IMR-90 (cell line): ENCODE results near the gene ATP13A5. TPM values are rescaled to one million over a fixed set of nuclear protein-coding genes. Genes with fewer than 3 reads are reported as not detected.

Source experiments
- ATAC-seq: fragments of 200-7000 bp; cut with Tn5 transposase; 2 replicates; pipeline ENCODE4 v1.9.1; 2020; ENCODE audit warnings: low read depth, mild to moderate bottlenecking, moderate library complexity
- BruUV-seq: library from RNA; stranded (reverse); fragments of 400-500 nt; replicated peaks from 2 replicates; lab custom pipeline; 2021; lab: Mats Ljungman, UMichigan
- CTCF ChIA-PET: fragments of 300-600 bp; formaldehyde crosslinking; extraction: SDS; loops from one replicate; lab custom pipeline; 2021; ENCODE audit warnings: antibody characterized with exemption; lab: Yijun Ruan, JAX
- POLR2A ChIA-PET: fragments of 300-600 bp; sonication (Branson Sonifier 250); formaldehyde crosslinking; loops from one replicate; lab custom pipeline; 2022; ENCODE audit warnings: antibody characterized with exemption; ENCODE audit not compliant: unreplicated experiment; lab: Charles Lee
- DNase-seq: peaks from one replicate; pipeline ENCODE4 v3.0.0; 2013
- H2AFZ ChIP-seq: replicated peaks from 2 replicates; pipeline ENCODE3; 2013; ENCODE audit warnings: low read length, mild to moderate bottlenecking; ENCODE audit not compliant: poor library complexity
- H2AK5ac ChIP-seq: 2 replicates; pipeline ENCODE4 v1.6.1; 2013; ENCODE audit warnings: low read depth, low read length, inconsistent platforms
- H2AK9ac ChIP-seq: replicated peaks from 2 replicates; pipeline ENCODE3; 2013; ENCODE audit warnings: mild to moderate bottlenecking, low read depth, low read length, moderate library complexity; ENCODE audit not compliant: poor library complexity
- H2BK120ac ChIP-seq: 2 replicates; pipeline ENCODE4 v1.6.1; 2013; ENCODE audit warnings: low read depth, low read length, inconsistent platforms
- H2BK15ac ChIP-seq: 3 replicates; pipeline ENCODE4 v1.6.1; 2013; ENCODE audit warnings: low read depth, low read length, inconsistent platforms
- H2BK20ac ChIP-seq: 2 replicates; pipeline ENCODE4 v1.6.1; 2013; ENCODE audit warnings: low read depth, mild to moderate bottlenecking, inconsistent platforms, low read length, moderate library complexity
- H2BK5ac ChIP-seq: 2 replicates; pipeline ENCODE4 v1.6.1; 2013; ENCODE audit warnings: mild to moderate bottlenecking, low read depth, low read length, inconsistent platforms; ENCODE audit not compliant: poor library complexity, severe bottlenecking
- H3K14ac ChIP-seq: replicated peaks from 2 replicates; pipeline ENCODE4 v1.6.1; 2013; ENCODE audit warnings: low read depth, low read length, inconsistent platforms
- H3K18ac ChIP-seq: 2 replicates; pipeline ENCODE4 v1.6.1; 2013; ENCODE audit warnings: low read depth, low read length, control low read depth
- H3K23ac ChIP-seq: 2 replicates; pipeline ENCODE4 v1.6.1; 2013; ENCODE audit warnings: low read depth, low read length, inconsistent platforms
- H3K27ac ChIP-seq: 2 replicates; pipeline ENCODE4 v1.5.1; 2013; ENCODE audit warnings: mild to moderate bottlenecking, control low read depth, low read length; ENCODE audit not compliant: insufficient read depth
- H3K27me3 ChIP-seq: 2 replicates; pipeline ENCODE4 v1.6.1; 2013; ENCODE audit warnings: low read length; ENCODE audit not compliant: control insufficient read depth, insufficient read depth
- H3K36me3 ChIP-seq: 2 replicates; pipeline ENCODE4 v1.6.1; 2013; ENCODE audit warnings: low read length, mixed read lengths; ENCODE audit not compliant: control insufficient read depth, insufficient read depth
- H3K4ac ChIP-seq: 2 replicates; pipeline ENCODE4 v1.6.1; 2013; ENCODE audit warnings: low read depth, low read length, inconsistent platforms
- H3K4me1 ChIP-seq: 2 replicates; pipeline ENCODE4 v1.6.1; 2013; ENCODE audit warnings: low read length, mixed read lengths; ENCODE audit not compliant: control insufficient read depth, insufficient read depth
- H3K4me2 ChIP-seq: 2 replicates; pipeline ENCODE4 v1.6.1; 2013; ENCODE audit warnings: low read depth, mild to moderate bottlenecking, control low read depth, low read length, moderate library complexity
- H3K4me3 ChIP-seq: 2 replicates; pipeline ENCODE4 v1.5.1; 2013; ENCODE audit warnings: low read depth, mild to moderate bottlenecking, control low read depth, low read length, moderate library complexity; ENCODE audit not compliant: insufficient read depth
- H3K56ac ChIP-seq: 2 replicates; pipeline ENCODE4 v1.6.1; 2013; ENCODE audit warnings: low read length, inconsistent platforms; ENCODE audit not compliant: insufficient read depth; ENCODE audit errors: extremely low read depth
- H3K79me1 ChIP-seq, 2 experiments: 2 replicates each; pipeline ENCODE4 v1.6.1; 2013; ENCODE audit warnings: low read length in 2 of 2, inconsistent platforms in 1 of 2, low read depth in 1 of 2
- H3K9ac ChIP-seq: 2 replicates; pipeline ENCODE4 v1.6.1; 2013; ENCODE audit warnings: low read depth, low read length, control low read depth
- H3K9me1 ChIP-seq: 2 replicates; pipeline ENCODE4 v1.6.1; 2013; ENCODE audit warnings: low read length, inconsistent platforms; ENCODE audit not compliant: insufficient read depth
- H3K9me3 ChIP-seq: 2 replicates; pipeline ENCODE4 v1.6.1; 2013; ENCODE audit warnings: low read length; ENCODE audit not compliant: control insufficient read depth, insufficient read depth
- H4K20me1 ChIP-seq: 2 replicates; pipeline ENCODE4 v1.6.1; 2013; ENCODE audit warnings: low read length, inconsistent platforms; ENCODE audit not compliant: insufficient read depth
- H4K5ac ChIP-seq: 2 replicates; pipeline ENCODE4 v1.6.1; 2013; ENCODE audit warnings: mild to moderate bottlenecking, low read depth, low read length, control low read depth
- H4K8ac ChIP-seq, 2 experiments: 2 replicates each; pipeline ENCODE4 v1.6.1; 2013; ENCODE audit warnings: low read depth in 2 of 2, low read length in 2 of 2, control low read depth in 1 of 2, inconsistent platforms in 1 of 2
- H4K91ac ChIP-seq: 2 replicates; pipeline ENCODE4 v1.6.1; 2013; ENCODE audit warnings: low read depth, low read length, inconsistent platforms; ENCODE audit not compliant: insufficient read depth
- CHD1 ChIP-seq: IDR thresholded peaks from 2 replicates; pipeline ENCODE4 v1.6.1; 2012; ENCODE audit warnings: low read depth, low read length, improper control_type of control experiment
- MXI1 ChIP-seq: IDR thresholded peaks from 2 replicates; pipeline ENCODE4 v1.6.1; 2012; ENCODE audit warnings: low read depth, mild to moderate bottlenecking, low read length, moderate library complexity, borderline replicate concordance
- POLR2A ChIP-seq: IDR thresholded peaks from 2 replicates; pipeline ENCODE4 v1.6.1; 2012; ENCODE audit warnings: mild to moderate bottlenecking, low read depth, low read length
- RFX5 ChIP-seq: IDR thresholded peaks from 2 replicates; pipeline ENCODE4 v1.8.0; 2012; ENCODE audit warnings: low read depth, mild to moderate bottlenecking, low read length, moderate library complexity
- WGBS, 2 experiments: methylation state at CpG; one replicate each; pipeline versions ENCODE4 v1.1.5 to v1.1.7; 2013; ENCODE audit warnings: missing lambda C conversion rate in 2 of 2; ENCODE audit not compliant: insufficient read length in 1 of 2; ENCODE audit errors: extremely low coverage in 2 of 2; 5-methylcytosine and 5-hydroxymethylcytosine counted together
- dilution Hi-C: fragments of 300-500 bp; cut with HindIII; formaldehyde crosslinking; loops from one replicate; pipeline ENCODE4 v1.14.3; 2018; ENCODE audit warnings: low sequenced_read_pairs; ENCODE audit not compliant: unreplicated experiment
- in situ Hi-C: fragments of 300-500 bp; cut with MboI; formaldehyde crosslinking; loops from 3 replicates; pipeline ENCODE4 v1.14.3; 2019; ENCODE audit warnings: low sequenced_read_pairs, inconsistent platforms, mixed read lengths
- intact Hi-C: fragments of 100-400 bp; cut with micrococcal nuclease; formaldehyde crosslinking; loops from 2 replicates; pipeline ENCODE4 v1.10.0; 2022
- polyA plus RNA-seq, 3 experiments: library from polyadenylated mRNA; depleted of rRNA; stranded (reverse); fragments of >200 nt; gene quantifications; 2 replicates each; pipeline ENCODE4 v1.2.3, GENCODE V29; 2012; ENCODE audit warnings: low replicate concordance in 1 of 3
- total RNA-seq: library from RNA; depleted of rRNA; stranded (reverse); fragments of >200 nt; gene quantifications from 2 replicates; pipeline ENCODE4 v1.2.3, GENCODE V29; 2012

ATP13A5 gene
- total and polyA plus RNA-seq, 2 of the 4 experiments (the other 2 are of a cell fraction): not detected

DNA sequence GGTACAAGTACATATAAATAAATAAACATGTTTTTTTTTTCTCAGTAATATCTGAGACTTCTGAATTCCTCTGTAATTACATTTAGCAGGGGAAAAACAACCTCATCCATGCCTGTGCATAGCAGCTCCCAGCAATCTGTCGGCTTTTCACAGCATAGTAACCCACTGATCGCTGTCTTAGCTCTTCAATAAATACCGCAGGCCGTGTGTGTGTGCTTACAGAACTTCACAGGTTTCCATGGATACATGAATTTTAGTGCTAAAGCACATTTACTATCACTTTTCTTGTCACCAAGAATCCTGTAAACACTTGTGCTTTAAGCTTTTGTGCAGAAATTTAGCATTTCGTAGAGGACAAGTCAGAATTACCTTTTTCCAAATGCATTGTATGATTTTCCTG, 141.5 kb downstream of the ATP13A5 start:
- Histone ChIP-seq H3K9me3 (no peaks in the 10 kb centered on the region), H3K9me1 (no peaks in the 10 kb centered on the region), H2BK20ac (no peak overlapping the region), H3K36me3 (no peaks in the 10 kb centered on the region), H4K8ac (no peak overlapping the region), H3K4me3 (no peak overlapping the region), H2BK15ac (no peak overlapping the region), H3K4me2 (no peak overlapping the region), H3K27ac (no peak overlapping the region), H3K4me1 (no peaks in the 10 kb centered on the region), H2AK9ac (no peak overlapping the region), H2BK120ac (no peak overlapping the region), H3K79me1 (no peaks in the 10 kb centered on the region), H3K27me3 (no peaks in the 10 kb centered on the region), H3K18ac (no peak overlapping the region), H3K4ac (no peak overlapping the region), H3K23ac (no peak overlapping the region), H4K20me1 (no peaks in the 10 kb centered on the region), H4K91ac (no peak overlapping the region), H2BK5ac (no peak overlapping the region), H4K5ac (no peak overlapping the region), H3K14ac (no peak overlapping the region), H2AK5ac (no peak overlapping the region), H3K9ac (no peak overlapping the region), H2AFZ (no peak overlapping the region), H3K56ac (no peak overlapping the region)
- ATAC-seq: no peak
- WGBS, 2 experiments: 57% methylated on average over 2 of the region's 5 CpGs; no CpG with 5 or more reads in 1 of the 2 experiments
- ChIA-PET POLR2A (interaction anchor here (0.6 kb wide), 1 partner anchor 126 kb away, joined by 3 read pairs; no protein-coding TSS in a partner anchor), CTCF (no interaction called here)
- intact Hi-C loops (no loop called here), in situ Hi-C loops (no loop called here), dilution Hi-C loops (no loop called here)
- DNase-seq: no peak
- TF ChIP-seq MXI1 (no peak), CHD1 (no peak), RFX5 (no peak), POLR2A (no peak)
- BruUV-seq: no TSS peak
